Gastroesophageal sphincter (tissue), 3 donors: Measurements from ENCODE around the gene PSKH1.
A peak's percentile ranks its signal among the peaks of the same experiment; 100 is the strongest.

Source experiments
- CTCF ChIP-seq, 4 experiments: fragments of 200-600 bp in 2 of 4; fragments of 450-650 bp in 2 of 4; sonication (generic) in 1 of 4; IDR thresholded peaks; one replicate each; pipeline ENCODE4 v1.5.1; 2017 to 2019; ENCODE audit warnings: antibody characterized with exemption in 4 of 4, mild to moderate bottlenecking in 2 of 4, moderate library complexity in 2 of 4
- EP300 ChIP-seq: sonication (generic); formaldehyde crosslinking; IDR thresholded peaks from one replicate; pipeline ENCODE4 v1.6.1; 2017; ENCODE audit warnings: antibody characterized with exemption, mild to moderate bottlenecking
- POLR2AphosphoS5 ChIP-seq: sonication (generic); formaldehyde crosslinking; IDR thresholded peaks from one replicate; pipeline ENCODE4 v1.6.1; 2017; ENCODE audit warnings: antibody characterized with exemption

DNA sequence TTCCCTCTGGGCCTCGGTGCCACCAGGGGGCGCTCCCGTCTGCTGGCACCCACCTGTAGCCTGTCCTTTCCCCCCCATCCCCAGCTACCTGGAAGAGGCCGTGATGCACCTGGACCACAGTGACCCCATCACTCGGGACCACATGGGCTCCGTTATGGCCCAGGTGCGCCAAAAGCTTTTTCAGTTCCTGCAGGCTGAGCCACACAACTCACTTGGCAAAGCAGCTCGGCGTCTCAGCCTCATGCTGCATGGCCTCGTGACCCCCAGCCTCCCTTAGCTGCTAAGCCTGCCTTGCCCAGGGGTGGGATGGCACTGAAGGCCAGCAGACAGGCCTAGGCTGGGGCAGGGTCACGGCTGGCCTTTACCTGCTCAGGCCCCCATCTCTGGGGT is 9.2 kb upstream of the PSKH1 start:
- TF ChIP-seq CTCF (IDR thresholded peaks at IDR 0.05) = peak in 3 of 4 experiments; percentile 71 to 93 (median 86)
- TF ChIP-seq EP300 = no peak
- TF ChIP-seq POLR2AphosphoS5 = no peak
